HepG2 (cell line): Measurements from ENCODE around the gene ZNF440. TPM values are rescaled to one million over a fixed set of nuclear protein-coding genes. Genes with fewer than 3 reads are reported as not detected.

Experiments used
- ARHGAP35 ChIP-seq: sonication (generic); formaldehyde crosslinking; IDR thresholded peaks from 2 replicates; pipeline ENCODE4 v1.9.0; 2022; ENCODE audit warnings: mild to moderate bottlenecking, inconsistent platforms, moderate library complexity, missing genetic modification reagents, borderline replicate concordance
- HOXA9 ChIP-seq: sonication (generic); formaldehyde crosslinking; IDR thresholded peaks from 2 replicates; pipeline ENCODE4 v1.8.1; 2022; ENCODE audit warnings: missing genetic modification reagents, mild to moderate bottlenecking, moderate library complexity, borderline replicate concordance
- KDM2A ChIP-seq: sonication (generic); formaldehyde crosslinking; IDR thresholded peaks from 2 replicates; pipeline ENCODE4 v1.4.0; 2020; ENCODE audit warnings: low read depth, missing genetic modification reagents, borderline replicate concordance
- MYNN ChIP-seq: sonication (generic); formaldehyde crosslinking; IDR thresholded peaks from 2 replicates; pipeline ENCODE4 v1.4.0; 2020; ENCODE audit warnings: mild to moderate bottlenecking, low read depth, missing genetic modification reagents
- SMAD1 ChIP-seq: sonication (generic); formaldehyde crosslinking; IDR thresholded peaks from 2 replicates; pipeline ENCODE4 v1.4.0; 2020; ENCODE audit warnings: missing genetic modification reagents, low read depth, mild to moderate bottlenecking, borderline replicate concordance
- TGIF2 ChIP-seq: IDR thresholded peaks from 2 replicates; pipeline ENCODE4 v1.6.1; 2016; ENCODE audit warnings: control low read depth, missing compliant biosample characterization
- ZNF572 ChIP-seq: sonication (generic); formaldehyde crosslinking; IDR thresholded peaks from 2 replicates; pipeline ENCODE4 v1.5.1; 2020; ENCODE audit warnings: mild to moderate bottlenecking, missing genetic modification reagents
- polyA plus RNA-seq, 8 experiments: library from polyadenylated mRNA; depleted of rRNA in 3 of 8; stranded (reverse) in 7 of 8; unstranded in 1 of 8; fragments of >200 nt; fragmentation: Illumina TruSeq in 4 of 8; extraction: Trizol in 4 of 8; gene quantifications; 2 replicates each; pipeline versions ENCODE4 v1.2.1 to v1.2.3, GENCODE V29; 2011 to 2016; ENCODE audit warnings: low read depth in 4 of 8, missing spikeins in 1 of 8, mixed read lengths in 1 of 8; ENCODE audit not compliant: insufficient read depth in 1 of 8
- total RNA-seq, 5 experiments: library from RNA; depleted of rRNA; stranded (reverse); fragments of >200 nt; fragmentation: Illumina TruSeq; extraction: Trizol; gene quantifications; 2 replicates each; pipeline ENCODE4 v1.2.3, GENCODE V29; 2016; ENCODE audit warnings: low read depth in 1 of 5
- TF ChIP-seq, protein P1 (sequence below): sonication (generic); formaldehyde crosslinking; IDR thresholded peaks from 2 replicates; pipeline ENCODE4 v1.5.1; 2020; ENCODE audit warnings: mild to moderate bottlenecking, missing genetic modification reagents
- TF ChIP-seq, protein P2 (sequence below): sonication (generic); formaldehyde crosslinking; IDR thresholded peaks from 2 replicates; pipeline ENCODE4 v1.5.0; 2020; ENCODE audit warnings: mild to moderate bottlenecking, missing genetic modification reagents, borderline replicate concordance
- TF ChIP-seq, protein P3 (sequence below): sonication (generic); formaldehyde crosslinking; IDR thresholded peaks from 2 replicates; pipeline ENCODE4 v1.4.0; 2020; ENCODE audit warnings: missing genetic modification reagents, borderline replicate concordance

Gene ZNF440
- total and polyA plus RNA-seq, 2 of the 13 experiments (the other 11 are each of a cell fraction or from before 2014, with no cell fraction given) = 2.7 to 12.4 TPM

DNA sequence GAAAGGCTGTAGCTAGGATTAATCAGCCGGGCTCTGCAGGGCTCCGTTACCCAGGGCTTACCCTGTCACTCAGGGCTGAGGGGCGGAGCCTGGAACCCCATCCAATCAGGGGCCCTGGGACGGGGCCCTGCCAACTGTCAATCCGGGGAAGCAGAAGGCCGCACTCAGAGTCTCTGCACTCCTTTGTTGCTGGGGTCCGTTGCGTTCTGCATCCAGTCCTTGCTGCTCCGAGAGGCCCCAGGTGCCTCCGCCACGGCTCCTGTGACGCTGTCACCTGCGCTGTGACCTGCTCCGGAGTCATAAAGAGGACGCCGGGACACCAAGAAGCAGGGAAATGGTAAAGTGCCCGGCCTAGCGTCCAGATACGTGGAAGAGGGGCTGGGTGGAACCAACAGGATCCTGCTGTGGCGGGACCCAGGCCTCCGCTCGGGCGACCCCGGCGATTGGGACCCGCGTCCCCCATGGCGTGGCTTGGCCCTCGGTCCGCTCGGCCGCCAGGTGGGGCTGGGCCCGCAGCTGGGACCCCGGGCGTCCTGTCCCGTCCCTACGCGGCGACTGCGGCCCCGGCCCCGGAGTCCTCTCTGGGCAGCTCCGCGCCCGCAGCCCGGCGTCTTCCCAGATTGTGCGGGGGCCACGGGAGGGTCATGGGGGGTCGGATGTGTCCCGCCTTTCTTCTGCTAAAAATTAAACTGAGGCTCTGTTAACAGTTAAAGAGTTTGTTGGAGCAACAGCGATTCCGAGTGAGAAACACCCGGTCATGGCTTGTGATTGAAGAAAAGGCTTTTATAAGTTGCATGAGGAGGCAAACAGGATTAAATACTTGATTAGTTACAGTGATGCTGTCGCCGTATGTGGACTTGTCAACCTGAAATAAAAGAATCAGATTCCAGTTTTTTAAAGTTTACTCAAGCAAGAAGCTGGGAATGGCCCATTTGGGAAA lies 15.4 kb upstream of the ZNF440 start, which contains the start of gene ZNF491 (continued):
- no peak; the same call in 1 of the 2 replicates for TF ChIP-seq KDM2A (CRISPR knock-in tag)
- TF ChIP-seq, protein P1, sequence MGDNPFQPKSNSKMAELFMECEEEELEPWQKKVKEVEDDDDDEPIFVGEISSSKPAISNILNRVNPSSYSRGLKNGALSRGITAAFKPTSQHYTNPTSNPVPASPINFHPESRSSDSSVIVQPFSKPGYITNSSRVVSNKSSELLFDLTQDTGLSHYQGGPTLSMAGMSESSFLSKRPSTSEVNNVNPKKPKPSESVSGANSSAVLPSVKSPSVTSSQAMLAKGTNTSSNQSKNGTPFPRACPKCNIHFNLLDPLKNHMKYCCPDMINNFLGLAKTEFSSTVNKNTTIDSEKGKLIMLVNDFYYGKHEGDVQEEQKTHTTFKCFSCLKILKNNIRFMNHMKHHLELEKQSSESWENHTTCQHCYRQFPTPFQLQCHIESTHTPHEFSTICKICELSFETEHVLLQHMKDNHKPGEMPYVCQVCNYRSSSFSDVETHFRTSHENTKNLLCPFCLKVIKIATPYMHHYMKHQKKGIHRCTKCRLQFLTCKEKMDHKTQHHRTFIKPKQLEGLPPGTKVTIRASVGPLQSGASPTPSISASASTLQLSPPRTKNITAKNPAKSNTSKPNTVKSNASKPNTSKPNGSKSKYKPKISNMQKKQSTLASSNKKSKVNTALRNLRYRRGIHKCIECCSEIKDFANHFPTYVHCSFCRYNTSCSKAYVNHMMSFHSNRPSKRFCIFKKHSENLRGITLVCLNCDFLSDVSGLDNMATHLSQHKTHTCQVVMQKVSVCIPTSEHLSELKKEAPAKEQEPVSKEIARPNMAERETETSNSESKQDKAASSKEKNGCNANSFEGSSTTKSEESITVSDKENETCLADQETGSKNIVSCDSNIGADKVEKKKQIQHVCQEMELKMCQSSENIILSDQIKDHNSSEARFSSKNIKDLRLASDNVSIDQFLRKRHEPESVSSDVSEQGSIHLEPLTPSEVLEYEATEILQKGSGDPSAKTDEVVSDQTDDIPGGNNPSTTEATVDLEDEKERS (CRISPR knock-in tag) = no peak
- no peak for TF ChIP-seq MYNN (CRISPR knock-in tag)
- no peak for TF ChIP-seq TGIF2 (CRISPR knock-in tag)
- TF ChIP-seq ZNF572 = no peak
- TF ChIP-seq SMAD1 = no peak
- TF ChIP-seq, protein P2, sequence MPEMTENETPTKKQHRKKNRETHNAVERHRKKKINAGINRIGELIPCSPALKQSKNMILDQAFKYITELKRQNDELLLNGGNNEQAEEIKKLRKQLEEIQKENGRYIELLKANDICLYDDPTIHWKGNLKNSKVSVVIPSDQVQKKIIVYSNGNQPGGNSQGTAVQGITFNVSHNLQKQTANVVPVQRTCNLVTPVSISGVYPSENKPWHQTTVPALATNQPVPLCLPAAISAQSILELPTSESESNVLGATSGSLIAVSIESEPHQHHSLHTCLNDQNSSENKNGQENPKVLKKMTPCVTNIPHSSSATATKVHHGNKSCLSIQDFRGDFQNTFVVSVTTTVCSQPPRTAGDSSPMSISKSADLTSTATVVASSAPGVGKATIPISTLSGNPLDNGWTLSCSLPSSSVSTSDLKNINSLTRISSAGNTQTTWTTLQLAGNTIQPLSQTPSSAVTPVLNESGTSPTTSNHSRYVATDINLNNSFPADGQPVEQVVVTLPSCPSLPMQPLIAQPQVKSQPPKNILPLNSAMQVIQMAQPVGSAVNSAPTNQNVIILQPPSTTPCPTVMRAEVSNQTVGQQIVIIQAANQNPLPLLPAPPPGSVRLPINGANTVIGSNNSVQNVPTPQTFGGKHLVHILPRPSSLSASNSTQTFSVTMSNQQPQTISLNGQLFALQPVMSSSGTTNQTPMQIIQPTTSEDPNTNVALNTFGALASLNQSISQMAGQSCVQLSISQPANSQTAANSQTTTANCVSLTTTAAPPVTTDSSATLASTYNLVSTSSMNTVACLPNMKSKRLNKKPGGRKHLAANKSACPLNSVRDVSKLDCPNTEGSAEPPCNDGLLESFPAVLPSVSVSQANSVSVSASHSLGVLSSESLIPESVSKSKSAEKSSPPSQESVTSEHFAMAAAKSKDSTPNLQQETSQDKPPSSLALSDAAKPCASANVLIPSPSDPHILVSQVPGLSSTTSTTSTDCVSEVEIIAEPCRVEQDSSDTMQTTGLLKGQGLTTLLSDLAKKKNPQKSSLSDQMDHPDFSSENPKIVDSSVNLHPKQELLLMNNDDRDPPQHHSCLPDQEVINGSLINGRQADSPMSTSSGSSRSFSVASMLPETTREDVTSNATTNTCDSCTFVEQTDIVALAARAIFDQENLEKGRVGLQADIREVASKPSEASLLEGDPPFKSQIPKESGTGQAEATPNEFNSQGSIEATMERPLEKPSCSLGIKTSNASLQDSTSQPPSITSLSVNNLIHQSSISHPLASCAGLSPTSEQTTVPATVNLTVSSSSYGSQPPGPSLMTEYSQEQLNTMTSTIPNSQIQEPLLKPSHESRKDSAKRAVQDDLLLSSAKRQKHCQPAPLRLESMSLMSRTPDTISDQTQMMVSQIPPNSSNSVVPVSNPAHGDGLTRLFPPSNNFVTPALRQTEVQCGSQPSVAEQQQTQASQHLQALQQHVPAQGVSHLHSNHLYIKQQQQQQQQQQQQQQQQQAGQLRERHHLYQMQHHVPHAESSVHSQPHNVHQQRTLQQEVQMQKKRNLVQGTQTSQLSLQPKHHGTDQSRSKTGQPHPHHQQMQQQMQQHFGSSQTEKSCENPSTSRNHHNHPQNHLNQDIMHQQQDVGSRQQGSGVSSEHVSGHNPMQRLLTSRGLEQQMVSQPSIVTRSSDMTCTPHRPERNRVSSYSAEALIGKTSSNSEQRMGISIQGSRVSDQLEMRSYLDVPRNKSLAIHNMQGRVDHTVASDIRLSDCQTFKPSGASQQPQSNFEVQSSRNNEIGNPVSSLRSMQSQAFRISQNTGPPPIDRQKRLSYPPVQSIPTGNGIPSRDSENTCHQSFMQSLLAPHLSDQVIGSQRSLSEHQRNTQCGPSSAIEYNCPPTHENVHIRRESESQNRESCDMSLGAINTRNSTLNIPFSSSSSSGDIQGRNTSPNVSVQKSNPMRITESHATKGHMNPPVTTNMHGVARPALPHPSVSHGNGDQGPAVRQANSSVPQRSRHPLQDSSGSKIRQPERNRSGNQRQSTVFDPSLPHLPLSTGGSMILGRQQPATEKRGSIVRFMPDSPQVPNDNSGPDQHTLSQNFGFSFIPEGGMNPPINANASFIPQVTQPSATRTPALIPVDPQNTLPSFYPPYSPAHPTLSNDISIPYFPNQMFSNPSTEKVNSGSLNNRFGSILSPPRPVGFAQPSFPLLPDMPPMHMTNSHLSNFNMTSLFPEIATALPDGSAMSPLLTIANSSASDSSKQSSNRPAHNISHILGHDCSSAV (CRISPR knock-in tag) = no peak
- TF ChIP-seq ARHGAP35 (CRISPR knock-in tag) = no peak
- TF ChIP-seq HOXA9 (CRISPR knock-in tag) = no peak
- TF ChIP-seq, protein P3, sequence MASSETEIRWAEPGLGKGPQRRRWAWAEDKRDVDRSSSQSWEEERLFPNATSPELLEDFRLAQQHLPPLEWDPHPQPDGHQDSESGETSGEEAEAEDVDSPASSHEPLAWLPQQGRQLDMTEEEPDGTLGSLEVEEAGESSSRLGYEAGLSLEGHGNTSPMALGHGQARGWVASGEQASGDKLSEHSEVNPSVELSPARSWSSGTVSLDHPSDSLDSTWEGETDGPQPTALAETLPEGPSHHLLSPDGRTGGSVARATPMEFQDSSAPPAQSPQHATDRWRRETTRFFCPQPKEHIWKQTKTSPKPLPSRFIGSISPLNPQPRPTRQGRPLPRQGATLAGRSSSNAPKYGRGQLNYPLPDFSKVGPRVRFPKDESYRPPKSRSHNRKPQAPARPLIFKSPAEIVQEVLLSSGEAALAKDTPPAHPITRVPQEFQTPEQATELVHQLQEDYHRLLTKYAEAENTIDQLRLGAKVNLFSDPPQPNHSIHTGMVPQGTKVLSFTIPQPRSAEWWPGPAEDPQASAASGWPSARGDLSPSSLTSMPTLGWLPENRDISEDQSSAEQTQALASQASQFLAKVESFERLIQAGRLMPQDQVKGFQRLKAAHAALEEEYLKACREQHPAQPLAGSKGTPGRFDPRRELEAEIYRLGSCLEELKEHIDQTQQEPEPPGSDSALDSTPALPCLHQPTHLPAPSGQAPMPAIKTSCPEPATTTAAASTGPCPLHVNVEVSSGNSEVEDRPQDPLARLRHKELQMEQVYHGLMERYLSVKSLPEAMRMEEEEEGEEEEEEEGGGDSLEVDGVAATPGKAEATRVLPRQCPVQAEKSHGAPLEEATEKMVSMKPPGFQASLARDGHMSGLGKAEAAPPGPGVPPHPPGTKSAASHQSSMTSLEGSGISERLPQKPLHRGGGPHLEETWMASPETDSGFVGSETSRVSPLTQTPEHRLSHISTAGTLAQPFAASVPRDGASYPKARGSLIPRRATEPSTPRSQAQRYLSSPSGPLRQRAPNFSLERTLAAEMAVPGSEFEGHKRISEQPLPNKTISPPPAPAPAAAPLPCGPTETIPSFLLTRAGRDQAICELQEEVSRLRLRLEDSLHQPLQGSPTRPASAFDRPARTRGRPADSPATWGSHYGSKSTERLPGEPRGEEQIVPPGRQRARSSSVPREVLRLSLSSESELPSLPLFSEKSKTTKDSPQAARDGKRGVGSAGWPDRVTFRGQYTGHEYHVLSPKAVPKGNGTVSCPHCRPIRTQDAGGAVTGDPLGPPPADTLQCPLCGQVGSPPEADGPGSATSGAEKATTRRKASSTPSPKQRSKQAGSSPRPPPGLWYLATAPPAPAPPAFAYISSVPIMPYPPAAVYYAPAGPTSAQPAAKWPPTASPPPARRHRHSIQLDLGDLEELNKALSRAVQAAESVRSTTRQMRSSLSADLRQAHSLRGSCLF (CRISPR knock-in tag) = no peak
